GM23338 (cell line): ENCODE data around the gene GLYATL2. TPM values are rescaled to one million over a fixed set of nuclear protein-coding genes. Genes with fewer than 3 reads are reported as not detected.

Source experiments
- ATAC-seq: fragments of 200-7000 bp; cut with Tn5 transposase; 3 replicates; pipeline ENCODE4 v1.9.1; 2020
- DNase-seq: peaks from one replicate; pipeline ENCODE4 v3.0.0-alpha.2; 2015; ENCODE audit warnings: low spot score
- H2AFZ ChIP-seq: fragments of 200-600 bp; sonication (generic); 2 replicates; pipeline ENCODE4 v1.8.0; 2016; ENCODE audit warnings: antibody characterized with exemption, mild to moderate bottlenecking, moderate library complexity
- H3F3A ChIP-seq: fragments of 200-600 bp; sonication (generic); replicated peaks from 2 replicates; pipeline ENCODE4 v1.8.0; 2017; ENCODE audit warnings: antibody characterized with exemption, mixed run types, low read depth
- H3K27ac ChIP-seq: fragments of 200-600 bp; sonication (generic); 2 replicates; pipeline ENCODE4 v1.6.1; 2016; ENCODE audit warnings: low read depth
- H3K27me3 ChIP-seq: fragments of 200-600 bp; sonication (generic); 2 replicates; pipeline ENCODE4 v1.8.0; 2016; ENCODE audit warnings: mild to moderate bottlenecking, mixed run types, moderate library complexity; ENCODE audit not compliant: insufficient read depth
- H3K36me3 ChIP-seq: fragments of 200-600 bp; sonication (generic); 2 replicates; pipeline ENCODE4 v1.8.0; 2016; ENCODE audit warnings: mild to moderate bottlenecking; ENCODE audit not compliant: insufficient read depth
- H3K4me1 ChIP-seq: fragments of 200-600 bp; sonication (generic); 2 replicates; pipeline ENCODE4 v1.8.0; 2016; ENCODE audit warnings: mild to moderate bottlenecking, moderate library complexity; ENCODE audit not compliant: insufficient read depth
- H3K4me2 ChIP-seq: fragments of 200-600 bp; sonication (generic); 2 replicates; pipeline ENCODE4 v1.7.1; 2017; ENCODE audit warnings: mixed run types
- H3K4me3 ChIP-seq: fragments of 200-600 bp; sonication (generic); 2 replicates; pipeline ENCODE4 v1.6.1; 2016; ENCODE audit warnings: mixed run types
- H3K79me2 ChIP-seq: fragments of 200-600 bp; sonication (generic); replicated peaks from 2 replicates; pipeline ENCODE4 v1.8.0; 2017; ENCODE audit warnings: mild to moderate bottlenecking; ENCODE audit not compliant: insufficient read depth
- H3K9me2 ChIP-seq: fragments of 200-600 bp; sonication (generic); 2 replicates; pipeline ENCODE4 v1.8.0; 2017; ENCODE audit not compliant: insufficient read depth
- H4K20me1 ChIP-seq: fragments of 200-600 bp; sonication (generic); replicated peaks from 2 replicates; pipeline ENCODE4 v1.8.0; 2017; ENCODE audit warnings: mild to moderate bottlenecking; ENCODE audit not compliant: insufficient read depth
- H3K27ac Mint-ChIP-seq: 2 replicates; pipeline ENCODE4 v1.8.0; 2020; ENCODE audit warnings: inconsistent platforms, mild to moderate bottlenecking, moderate library complexity, mixed read lengths
- H3K27me3 Mint-ChIP-seq: 3 replicates; pipeline ENCODE4 v1.8.0; 2022; ENCODE audit warnings: low read depth, mild to moderate bottlenecking, moderate library complexity, mixed read lengths, inconsistent platforms; ENCODE audit not compliant: insufficient read depth, poor library complexity
- H3K36me3 Mint-ChIP-seq: 3 replicates; pipeline ENCODE4 v1.8.0; 2021; ENCODE audit warnings: low read depth, mild to moderate bottlenecking, inconsistent platforms, moderate library complexity, mixed read lengths
- H3K4me1 Mint-ChIP-seq: 3 replicates; pipeline ENCODE4 v1.8.0; 2020; ENCODE audit warnings: mild to moderate bottlenecking, inconsistent platforms, mixed read lengths
- H3K4me3 Mint-ChIP-seq: 3 replicates; pipeline ENCODE4 v1.8.0; 2021; ENCODE audit warnings: moderate library complexity, mild to moderate bottlenecking, inconsistent platforms, mixed read lengths
- H3K9me3 Mint-ChIP-seq: 3 replicates; pipeline ENCODE4 v1.8.0; 2020; ENCODE audit warnings: moderate library complexity, mild to moderate bottlenecking, inconsistent platforms, mixed read lengths
- ETS1 ChIP-seq: IDR thresholded peaks from 2 replicates; pipeline ENCODE4 v1.6.1; 2016; ENCODE audit warnings: antibody characterized with exemption
- EZH2 ChIP-seq: fragments of 200-600 bp; sonication (generic); IDR thresholded peaks from one replicate; pipeline ENCODE4 v1.8.0; 2017; ENCODE audit warnings: antibody characterized with exemption, mild to moderate bottlenecking, low read depth; ENCODE audit not compliant: unreplicated experiment
- EZH2phosphoT487 ChIP-seq: fragments of 200-600 bp; sonication (generic); IDR thresholded peaks from one replicate; pipeline ENCODE4 v1.8.1; 2018; ENCODE audit warnings: antibody characterized with exemption; ENCODE audit not compliant: unreplicated experiment
- JUNB ChIP-seq: IDR thresholded peaks from one replicate; pipeline ENCODE4 v1.6.1; 2016; ENCODE audit warnings: antibody characterized with exemption; ENCODE audit not compliant: unreplicated experiment
- NANOG ChIP-seq: IDR thresholded peaks from 2 replicates; pipeline ENCODE4 v1.6.1; 2016; ENCODE audit warnings: antibody characterized with exemption, borderline replicate concordance
- POLR2AphosphoS5 ChIP-seq: IDR thresholded peaks from 2 replicates; pipeline ENCODE4 v1.6.1; 2016; ENCODE audit warnings: antibody characterized with exemption, low read depth
- ZNF114 ChIP-seq: fragments of 250-450 bp; sonication (Bioruptor Pico); IDR thresholded peaks from 2 replicates; pipeline ENCODE4 v1.5.0; 2020; ENCODE audit warnings: mild to moderate bottlenecking, moderate library complexity
- ZNF331 ChIP-seq: fragments of 250-450 bp; sonication (Bioruptor Pico); IDR thresholded peaks from 2 replicates; pipeline ENCODE4 v1.5.0; 2020; ENCODE audit warnings: low read depth, mild to moderate bottlenecking, moderate library complexity
- polyA plus RNA-seq: library from polyadenylated mRNA; unstranded; fragments of >200 nt; fragmentation: Nextera tagmentation; extraction: Ambion mirVana; gene quantifications from 2 replicates; pipeline ENCODE4 v1.2.1, GENCODE V29; 2016
- total RNA-seq: library from RNA; depleted of rRNA; stranded (reverse); fragments of >200 nt; shearing (Covaris generic); gene quantifications from 2 replicates; pipeline ENCODE4 v1.2.3, GENCODE V29; 2014
- TF ChIP-seq, protein P1 (sequence below), 2 experiments: fragments of 200-600 bp in 1 of 2; sonication (generic) in 1 of 2; conservative IDR thresholded peaks; 2 replicates each; pipeline versions ENCODE4 v1.5.1 to v1.6.1; 2016 to 2017; ENCODE audit warnings: antibody characterized with exemption in 2 of 2, low read depth in 2 of 2, mild to moderate bottlenecking in 2 of 2, moderate library complexity in 1 of 2

Gene GLYATL2
- total and polyA plus RNA-seq, 2 experiments from 2014 or later: 0.63 to 0.76 TPM

GRCh38 chr11:58863697-58864096 lies 19.2 kb upstream of the GLYATL2 start:
- H3K4me1 ChIP-seq: no peaks in the 10 kb centered on the region
- Mint-ChIP-seq H3K36me3 (peaks cover 23% of the 10 kb centered on the region), H3K9me3 (peaks cover 91% of the 10 kb centered on the region), H3K4me3 (no peak overlapping the region), H3K27me3 (peaks cover 5% of the 10 kb centered on the region), H3K4me1 (no peaks in the 10 kb centered on the region), H3K27ac (no peak overlapping the region)
- H2AFZ ChIP-seq: no peak overlapping the region
- H4K20me1 ChIP-seq: no peaks in the 10 kb centered on the region
- H3K79me2 ChIP-seq: no peaks in the 10 kb centered on the region
- H3K27ac ChIP-seq: no peak overlapping the region
- H3K36me3 ChIP-seq: no peaks in the 10 kb centered on the region
- DNase-seq (no peak), ATAC-seq (no peak)
- TF ChIP-seq, protein P1, sequence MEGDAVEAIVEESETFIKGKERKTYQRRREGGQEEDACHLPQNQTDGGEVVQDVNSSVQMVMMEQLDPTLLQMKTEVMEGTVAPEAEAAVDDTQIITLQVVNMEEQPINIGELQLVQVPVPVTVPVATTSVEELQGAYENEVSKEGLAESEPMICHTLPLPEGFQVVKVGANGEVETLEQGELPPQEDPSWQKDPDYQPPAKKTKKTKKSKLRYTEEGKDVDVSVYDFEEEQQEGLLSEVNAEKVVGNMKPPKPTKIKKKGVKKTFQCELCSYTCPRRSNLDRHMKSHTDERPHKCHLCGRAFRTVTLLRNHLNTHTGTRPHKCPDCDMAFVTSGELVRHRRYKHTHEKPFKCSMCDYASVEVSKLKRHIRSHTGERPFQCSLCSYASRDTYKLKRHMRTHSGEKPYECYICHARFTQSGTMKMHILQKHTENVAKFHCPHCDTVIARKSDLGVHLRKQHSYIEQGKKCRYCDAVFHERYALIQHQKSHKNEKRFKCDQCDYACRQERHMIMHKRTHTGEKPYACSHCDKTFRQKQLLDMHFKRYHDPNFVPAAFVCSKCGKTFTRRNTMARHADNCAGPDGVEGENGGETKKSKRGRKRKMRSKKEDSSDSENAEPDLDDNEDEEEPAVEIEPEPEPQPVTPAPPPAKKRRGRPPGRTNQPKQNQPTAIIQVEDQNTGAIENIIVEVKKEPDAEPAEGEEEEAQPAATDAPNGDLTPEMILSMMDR (conservative IDR thresholded peaks at IDR 0.05; ENCODE audit: low read depth in 2 of 2): no peak
- no peak overlapping the region for H3K4me3 ChIP-seq
- no peaks in the 10 kb centered on the region for H3K27me3 ChIP-seq
- no peak overlapping the region for H3K4me2 ChIP-seq
- H3K9me2 ChIP-seq: no peaks in the 10 kb centered on the region
- no peaks in the 10 kb centered on the region for H3F3A ChIP-seq

DNA sequence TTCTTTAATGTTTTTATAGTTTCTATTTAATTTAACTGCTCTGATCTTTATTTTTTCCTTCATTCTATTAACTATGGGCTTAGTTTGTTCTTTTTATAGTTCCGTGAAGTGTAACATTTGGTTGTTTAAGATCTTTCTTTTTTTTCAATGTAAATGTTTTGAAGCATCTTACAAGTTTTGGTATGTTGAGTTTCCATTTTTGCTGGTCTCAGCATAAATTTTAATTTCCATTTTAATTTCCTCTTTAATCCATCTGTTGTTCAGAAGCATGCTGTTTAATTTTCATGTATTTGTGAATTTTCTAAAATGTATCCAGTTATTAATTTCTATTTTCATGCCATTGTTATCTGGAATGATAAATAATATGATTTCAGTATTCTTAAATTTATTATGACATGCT lies 17.0 kb upstream of the GLYATL2 start:
- Mint-ChIP-seq H3K9me3 (peaks cover 97% of the 10 kb centered on the region), H3K4me1 (no peaks in the 10 kb centered on the region)

More for the DNA sequence above, 17.0 kb upstream of the GLYATL2 start:
- Histone ChIP-seq H3K4me3 (no peak overlapping the region), H3K27me3 (no peaks in the 10 kb centered on the region), H3K4me1 (no peaks in the 10 kb centered on the region), H3K4me2 (no peak overlapping the region), H2AFZ (no peak overlapping the region), H3F3A (no peaks in the 10 kb centered on the region), H4K20me1 (no peaks in the 10 kb centered on the region), H3K79me2 (no peaks in the 10 kb centered on the region), H3K9me2 (no peaks in the 10 kb centered on the region), H3K27ac (no peak overlapping the region), H3K36me3 (no peaks in the 10 kb centered on the region)
- H3K27me3 Mint-ChIP-seq: peaks cover 10% of the 10 kb centered on the region
- ATAC-seq (no peak), DNase-seq (no peak)
- H3K4me3 Mint-ChIP-seq: no peak overlapping the region
- no peak overlapping the region for H3K27ac Mint-ChIP-seq
- H3K36me3 Mint-ChIP-seq: peaks cover 23% of the 10 kb centered on the region
- TF ChIP-seq ZNF114 (CRISPR knock-in tag): no peak
- no peak for TF ChIP-seq EZH2
- TF ChIP-seq, protein P1 (conservative IDR thresholded peaks at IDR 0.05; ENCODE audit: low read depth in 2 of 2): no peak
- TF ChIP-seq ZNF331 (CRISPR knock-in tag): no peak
- no peak for TF ChIP-seq JUNB
- TF ChIP-seq EZH2phosphoT487: no peak
- no peak for TF ChIP-seq NANOG
- TF ChIP-seq ETS1: no peak
- no peak for TF ChIP-seq POLR2AphosphoS5
